NCI-H2227 treated with DMSO at 0.1 percent for 48 hours (cell line): Measurements from ENCODE around the gene EEF1AKMT2.

Source experiments
- DNase-seq: peaks from one replicate; lab custom pipeline; 2025; lab: John Stamatoyannopoulos, UW

The EEF1AKMT2 gene

GRCh38 chr10:124719213-124719851 lies 72.4 kb downstream of the EEF1AKMT2 start:
- DNase-seq, result no peak

- DNase-seq, result no peak
Observed at GRCh38 chr10:124717911-124718741, 73.6 kb downstream of the EEF1AKMT2 start.

GRCh38 chr10:124717041-124717757 lies 74.5 kb downstream of the EEF1AKMT2 start:
- DNase-seq, result no peak

GRCh38 chr10:124716369-124716768 lies 75.3 kb downstream of the EEF1AKMT2 start:
- DNase-seq, result no peak

GRCh38 chr10:124715439-124715838 lies 76.2 kb downstream of the EEF1AKMT2 start:
- no peak for DNase-seq

- no peak for DNase-seq
Observed at GRCh38 chr10:124713679-124714255, 77.9 kb downstream of the EEF1AKMT2 start.

- DNase-seq, result no peak
Observed at GRCh38 chr10:124712704-124713407, 78.8 kb downstream of the EEF1AKMT2 start.

- DNase-seq, result no peak
Observed at GRCh38 chr10:124711145-124711544, 80.5 kb downstream of the EEF1AKMT2 start.

GRCh38 chr10:124710266-124710881 lies 81.3 kb downstream of the EEF1AKMT2 start:
- no peak for DNase-seq

GRCh38 chr10:124709861-124710260 lies 81.8 kb downstream of the EEF1AKMT2 start:
- DNase-seq, result no peak

- peak; percentile 30 for DNase-seq
Observed at GRCh38 chr10:124708922-124709520, 82.7 kb downstream of the EEF1AKMT2 start.

GRCh38 chr10:124708246-124708779 lies 83.4 kb downstream of the EEF1AKMT2 start:
- peak; percentile 62 for DNase-seq
